Raji (cell line): ENCODE data around the gene PCDHB12.
"Not testable (repeated sequence)": the region's sequence is repeated elsewhere in the genome, so short reads cannot be mapped to it uniquely, and the experiment has no call there.

ENCODE experiments used
- POLR2A ChIP-seq: IDR thresholded peaks from 2 replicates; pipeline ENCODE4 v1.6.1; 2011; ENCODE audit warnings: low read depth, low read length, control low read depth; ENCODE audit not compliant: insufficient read depth

PCDHB12 gene

GRCh38 chr5:141208478-141208877, at the start of gene PCDHB12:
Gene PCDHB12, plus strand, starts transcription at chr5:141208719. Its CDS starts 189 bp downstream, at chr5:141208908.
- no peak for TF ChIP-seq POLR2A

DNA sequence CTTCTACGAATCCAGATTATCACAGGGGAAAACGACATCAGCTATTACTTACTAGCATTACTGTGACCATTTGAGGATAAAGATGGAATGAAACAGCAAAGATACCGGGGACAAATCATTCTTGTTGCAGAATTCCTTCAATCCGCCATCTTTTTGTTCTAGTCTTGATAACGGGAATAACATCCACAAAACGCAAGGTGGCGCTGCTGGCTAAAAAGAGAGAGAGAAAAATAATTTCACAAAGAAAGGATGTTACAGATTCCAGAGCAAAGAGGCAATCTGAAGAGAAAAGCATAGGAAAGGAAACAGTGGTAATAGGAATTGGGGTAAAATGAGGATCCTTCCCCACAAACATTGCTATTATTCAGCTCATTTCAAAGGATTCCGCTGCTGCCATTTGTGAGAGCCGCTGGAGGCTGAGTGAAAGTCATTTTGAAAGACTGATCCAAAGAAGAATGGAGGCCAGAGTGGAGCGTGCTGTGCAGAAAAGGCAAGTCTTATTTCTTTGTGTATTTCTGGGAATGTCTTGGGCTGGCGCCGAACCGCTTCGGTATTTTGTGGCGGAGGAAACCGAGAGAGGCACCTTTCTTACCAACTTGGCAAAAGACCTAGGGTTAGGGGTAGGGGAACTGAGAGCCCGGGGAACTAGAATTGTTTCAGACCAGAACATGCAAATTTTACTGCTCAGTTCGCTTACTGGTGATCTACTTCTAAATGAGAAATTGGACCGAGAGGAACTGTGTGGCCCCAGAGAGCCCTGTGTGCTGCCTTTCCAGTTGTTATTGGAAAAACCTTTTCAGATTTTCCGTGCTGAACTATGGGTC, 35.9 kb upstream of the PCDHB12 start, which contains the start of gene PCDHB7:
PCDHB7 (plus strand) TSS at position 264 of the 824 bp plus-strand sequence; CDS start at position 456, 192 bp downstream.
- TF ChIP-seq POLR2A = no peak

- no peak for TF ChIP-seq POLR2A
Measured at GRCh38 chr5:141175933-141176332, 32.6 kb upstream of the PCDHB12 start.

GRCh38 chr5:141177577-141178191, 30.8 kb upstream of the PCDHB12 start, which contains the start of gene PCDHB8:
Gene PCDHB8, plus strand, starts transcription at chr5:141177790. Its CDS starts 245 bp downstream, at chr5:141178035.
- TF ChIP-seq POLR2A = not testable (repeated sequence)

DNA sequence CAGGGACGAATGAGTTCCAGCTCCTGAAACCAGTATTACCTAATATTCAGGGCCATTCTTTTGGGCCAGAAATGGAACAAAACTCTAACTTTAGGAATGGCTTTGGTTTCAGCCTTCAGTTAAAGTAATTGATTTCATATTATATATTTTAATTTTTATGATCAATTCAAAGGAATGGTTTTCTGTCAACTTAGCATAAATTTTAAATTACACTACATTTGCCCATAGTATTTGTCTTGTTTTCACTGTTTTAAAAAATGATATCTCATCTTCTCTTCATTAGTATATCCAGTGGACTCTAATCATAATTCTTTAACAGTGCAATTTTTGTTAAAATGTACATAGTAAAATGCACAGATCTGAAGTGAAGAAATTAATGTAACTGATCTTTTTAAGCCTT, 28.2 kb upstream of the PCDHB12 start:
- no peak for TF ChIP-seq POLR2A

DNA sequence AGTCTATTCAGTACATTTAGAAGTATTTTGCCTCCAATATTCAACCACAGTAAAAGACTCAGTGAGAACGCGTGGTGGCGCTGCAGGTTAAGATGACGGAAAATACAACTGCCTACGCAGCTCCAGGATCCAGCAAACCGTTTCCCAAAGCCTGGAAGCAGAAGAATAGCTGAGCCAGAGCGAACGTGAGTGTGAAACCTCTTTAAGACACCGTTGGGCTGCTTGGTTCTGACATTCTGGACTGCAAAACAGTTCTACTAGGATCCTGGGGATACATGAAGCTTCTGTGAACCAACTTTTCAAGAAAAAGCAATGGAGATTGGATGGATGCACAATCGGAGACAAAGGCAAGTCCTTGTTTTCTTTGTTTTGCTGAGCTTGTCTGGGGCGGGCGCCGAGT, 26.3 kb upstream of the PCDHB12 start, which contains the start of gene PCDHB16:
PCDHB16 (plus strand) TSS at position 140 of the 400 bp plus-strand sequence; CDS start at position 313, 173 bp downstream.
- no peak for TF ChIP-seq POLR2A

GRCh38 chr5:141186897-141187512, 21.5 kb upstream of the PCDHB12 start, which contains the start of gene PCDHB9:
Gene PCDHB9, plus strand, starts transcription at chr5:141187161. Its CDS starts 158 bp downstream, at chr5:141187319.
- no peak for TF ChIP-seq POLR2A

- TF ChIP-seq POLR2A = no peak
Measured at GRCh38 chr5:141192110-141192725, 16.3 kb upstream of the PCDHB12 start, which contains the start of gene PCDHB10. Gene PCDHB10, plus strand, starts transcription at chr5:141192353. Its CDS starts 200 bp downstream, at chr5:141192553.

GRCh38 chr5:141196363-141196762, 12.2 kb upstream of the PCDHB12 start:
- TF ChIP-seq POLR2A = no peak

DNA sequence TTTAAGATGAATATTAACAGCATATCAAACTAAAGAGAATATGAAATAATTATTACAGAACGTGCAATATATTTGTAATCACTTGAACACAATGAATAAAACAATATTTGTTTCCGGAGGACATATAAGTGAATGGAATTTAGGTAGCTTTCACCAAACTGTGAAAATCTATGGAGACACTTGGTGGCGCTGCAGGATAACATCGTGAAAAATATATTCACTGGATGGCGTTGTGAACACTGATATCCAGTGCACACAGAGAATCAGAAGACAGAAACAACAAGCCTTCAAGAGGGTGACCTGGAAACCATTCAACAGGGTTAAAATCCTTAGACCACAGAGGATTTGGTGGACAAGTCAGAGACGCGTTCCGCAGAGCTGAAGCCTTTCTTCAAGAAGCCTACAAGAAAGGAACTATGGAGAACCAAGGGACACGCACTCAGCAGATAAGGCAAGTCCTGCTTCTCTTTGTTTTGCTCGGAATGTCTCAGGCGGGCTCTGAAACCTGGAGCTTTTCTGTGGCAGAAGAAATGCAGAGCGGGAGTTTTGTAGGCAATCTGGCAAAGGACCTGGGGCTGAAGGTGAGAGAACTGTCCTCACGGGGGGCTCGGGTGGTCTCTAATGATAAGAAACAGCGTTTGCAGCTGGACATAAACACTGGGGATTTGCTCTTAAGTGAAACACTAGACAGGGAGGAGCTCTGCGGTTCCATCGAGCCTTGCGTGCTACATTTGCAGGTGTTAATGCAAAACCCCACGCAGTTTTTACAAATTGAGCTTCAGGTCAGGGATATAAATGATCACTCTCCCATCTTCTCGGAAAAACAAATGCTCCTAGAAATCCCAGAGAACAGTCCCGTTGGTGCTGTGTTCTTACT, 8.9 kb upstream of the PCDHB12 start, which contains the start of gene PCDHB11:
PCDHB11 (plus strand) TSS at position 269 of the 877 bp plus-strand sequence; CDS start at position 417, 148 bp downstream.
- TF ChIP-seq POLR2A = no peak

- not testable (repeated sequence) for TF ChIP-seq POLR2A
Measured at GRCh38 chr5:141213656-141214339, 5.3 kb downstream of the PCDHB12 start, which contains the start of gene PCDHB13. Gene PCDHB13, plus strand, starts transcription at chr5:141213919. Its CDS starts 205 bp downstream, at chr5:141214124.

DNA sequence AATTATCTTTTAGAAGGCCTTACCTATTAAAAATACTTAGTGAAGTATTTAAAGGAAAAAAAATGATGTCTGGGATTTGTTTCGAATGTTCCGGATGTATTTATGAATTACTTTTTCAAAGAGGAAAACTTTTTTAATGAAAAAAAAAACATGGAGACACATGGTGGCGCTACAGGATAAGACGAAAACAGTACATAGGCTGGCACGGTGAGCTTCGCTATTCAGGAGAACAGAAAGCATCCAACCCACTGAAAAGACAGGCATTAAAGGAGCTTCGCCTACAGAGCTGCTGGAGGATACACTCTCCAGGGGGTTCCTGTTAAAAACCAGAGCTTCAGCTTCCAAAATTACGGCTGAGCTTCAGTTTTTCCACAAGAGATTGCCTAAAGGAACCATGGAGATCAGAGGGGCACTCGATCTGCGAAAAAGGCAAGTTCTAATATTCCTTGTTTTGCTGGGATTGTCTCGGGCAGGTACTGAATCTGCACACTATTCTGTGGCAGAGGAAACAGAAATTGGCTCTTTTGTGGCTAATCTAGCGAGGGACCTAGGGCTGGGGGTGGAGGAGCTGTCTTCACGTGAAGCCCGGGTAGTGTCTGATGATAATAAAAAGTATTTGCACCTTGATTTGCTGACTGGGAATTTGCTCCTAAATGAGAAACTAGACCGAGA, 14.7 kb downstream of the PCDHB12 start, which contains the start of gene PCDHB14:
PCDHB14 (plus strand) TSS at position 232 of the 672 bp plus-strand sequence; CDS start at position 395, 163 bp downstream.
- no peak for TF ChIP-seq POLR2A

- no peak for TF ChIP-seq POLR2A
Measured at GRCh38 chr5:141234109-141234667, 25.7 kb downstream of the PCDHB12 start.
